HT-29 (cell line): Measurements from ENCODE around the gene ASIC2. TPM values are rescaled to one million over a fixed set of nuclear protein-coding genes. Genes with fewer than 3 reads are reported as not detected.

Source experiments
- DNase-seq: peaks from one replicate; pipeline ENCODE4 v3.0.0-alpha.2; 2015; ENCODE audit warnings: low spot score
- total RNA-seq: library from RNA; depleted of rRNA; stranded (reverse); fragments of >200 nt; shearing (Covaris generic); gene quantifications from 2 replicates; pipeline ENCODE4 v1.2.3, GENCODE V29; 2014

The ASIC2 gene
- total RNA-seq, 1 experiment from 2014 or later = not detected

DNA sequence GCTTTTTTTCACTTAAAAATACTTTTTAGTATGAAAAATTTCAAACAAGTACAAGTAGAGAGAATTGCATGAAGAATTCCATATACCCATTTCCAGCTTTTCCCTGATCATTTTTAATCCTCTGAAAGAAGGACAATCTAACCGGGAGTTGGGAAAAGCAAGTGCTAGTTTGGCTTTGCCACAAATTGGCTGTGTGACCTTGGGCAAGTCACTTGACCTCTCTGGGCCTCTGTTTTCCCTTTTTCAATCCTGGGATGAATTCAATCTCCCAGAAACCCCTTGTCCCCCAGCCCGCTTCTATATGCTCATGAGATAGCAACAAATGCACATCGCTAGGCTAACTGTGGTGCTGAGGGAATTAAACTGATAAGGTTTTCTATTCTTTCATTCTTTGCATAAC lies 49.4 kb downstream of the ASIC2 start:
- DNase-seq = no peak

DNA sequence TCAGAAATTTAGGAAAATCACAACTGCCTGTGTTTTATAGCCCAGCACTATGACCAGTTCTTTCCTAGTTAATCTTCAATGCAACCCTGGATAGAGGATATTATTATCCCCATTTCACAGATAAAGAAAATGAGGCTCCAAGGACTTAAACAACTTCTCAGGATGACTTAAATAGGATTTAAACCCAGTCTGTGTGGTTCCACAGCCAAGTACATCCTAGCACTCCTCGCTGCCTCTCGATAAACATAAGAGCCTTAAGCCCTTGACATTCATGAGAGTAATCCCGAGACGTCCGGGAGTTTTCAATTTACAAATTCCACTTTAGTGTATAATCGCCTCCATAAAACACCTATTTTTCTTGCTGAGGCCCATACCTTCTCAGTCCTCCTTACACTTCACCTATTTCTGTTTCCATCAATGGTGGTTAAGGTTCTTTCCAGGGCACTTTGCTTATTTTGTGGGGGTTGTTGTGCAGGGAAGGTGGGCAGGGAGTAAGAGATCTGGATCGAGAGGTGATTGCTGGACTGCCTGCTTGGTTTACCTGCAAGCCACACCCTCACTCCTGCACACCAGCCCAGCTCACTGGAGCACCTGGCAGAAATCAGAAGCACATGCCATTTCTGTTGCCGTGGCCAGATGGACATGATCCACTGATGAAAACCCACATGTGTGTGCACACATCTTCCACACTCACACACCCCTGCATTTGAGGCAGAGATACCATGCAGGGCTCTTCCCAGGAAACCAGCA lies 50.5 kb downstream of the ASIC2 start:
- DNase-seq = no peak

DNA sequence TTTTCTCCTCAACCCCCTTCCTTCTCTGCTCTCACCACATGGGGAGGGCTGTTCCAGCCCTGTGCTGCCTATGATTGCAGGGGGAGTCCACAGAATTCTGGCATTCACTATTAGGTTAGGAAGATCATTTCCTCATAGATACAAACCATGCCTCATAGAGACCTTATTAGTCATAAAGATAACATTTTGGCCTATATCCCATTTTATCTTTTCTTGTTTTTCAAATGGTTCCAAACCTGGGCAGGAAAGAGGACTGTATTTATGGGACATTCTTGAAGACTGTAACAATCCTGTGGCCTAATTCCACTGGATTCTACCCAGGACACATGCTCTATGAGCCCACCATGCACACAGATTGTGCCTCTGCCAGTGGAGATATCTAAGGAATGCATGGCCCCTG lies 51.7 kb downstream of the ASIC2 start:
- DNase-seq = no peak

DNA sequence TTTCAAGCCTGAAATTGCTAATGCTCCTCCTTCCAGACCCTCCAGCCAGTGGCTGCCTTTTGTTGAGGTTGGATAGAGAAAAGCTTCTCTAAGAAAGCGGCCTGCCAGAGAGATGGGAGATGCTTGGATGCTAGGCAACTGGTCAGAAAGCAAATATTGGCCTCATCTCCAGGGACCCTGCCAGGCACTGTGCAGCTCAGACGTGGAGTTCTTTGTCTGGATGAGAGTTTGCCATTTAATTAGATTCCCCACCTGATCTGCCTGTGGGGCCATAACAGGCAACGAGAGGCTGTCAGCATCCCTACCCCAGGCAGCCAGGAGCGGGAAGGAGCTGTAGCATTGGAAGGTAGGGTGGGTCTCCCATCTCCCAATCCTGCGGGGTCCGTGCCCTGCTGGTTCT lies 52.7 kb downstream of the ASIC2 start:
- DNase-seq = no peak

DNA sequence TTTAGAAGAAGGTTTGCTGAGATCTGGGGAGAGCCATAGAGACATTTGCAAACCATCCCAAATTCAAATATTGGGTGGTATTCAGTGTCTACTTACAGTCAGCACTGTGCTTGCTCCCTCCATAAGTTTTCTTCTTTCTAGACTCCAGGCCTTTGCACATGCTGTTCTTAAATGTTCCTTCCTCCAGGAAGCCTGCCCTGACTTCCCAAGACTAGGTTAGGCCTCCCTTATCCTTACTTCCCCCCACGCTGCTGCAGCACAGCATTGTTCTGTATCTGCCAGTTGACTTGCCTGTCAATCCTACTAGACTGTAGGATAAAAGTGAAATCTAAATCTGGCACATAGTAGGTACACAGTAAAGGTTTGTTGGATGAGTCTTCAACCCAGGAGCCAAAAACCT lies 53.4 kb downstream of the ASIC2 start:
- DNase-seq = no peak

DNA sequence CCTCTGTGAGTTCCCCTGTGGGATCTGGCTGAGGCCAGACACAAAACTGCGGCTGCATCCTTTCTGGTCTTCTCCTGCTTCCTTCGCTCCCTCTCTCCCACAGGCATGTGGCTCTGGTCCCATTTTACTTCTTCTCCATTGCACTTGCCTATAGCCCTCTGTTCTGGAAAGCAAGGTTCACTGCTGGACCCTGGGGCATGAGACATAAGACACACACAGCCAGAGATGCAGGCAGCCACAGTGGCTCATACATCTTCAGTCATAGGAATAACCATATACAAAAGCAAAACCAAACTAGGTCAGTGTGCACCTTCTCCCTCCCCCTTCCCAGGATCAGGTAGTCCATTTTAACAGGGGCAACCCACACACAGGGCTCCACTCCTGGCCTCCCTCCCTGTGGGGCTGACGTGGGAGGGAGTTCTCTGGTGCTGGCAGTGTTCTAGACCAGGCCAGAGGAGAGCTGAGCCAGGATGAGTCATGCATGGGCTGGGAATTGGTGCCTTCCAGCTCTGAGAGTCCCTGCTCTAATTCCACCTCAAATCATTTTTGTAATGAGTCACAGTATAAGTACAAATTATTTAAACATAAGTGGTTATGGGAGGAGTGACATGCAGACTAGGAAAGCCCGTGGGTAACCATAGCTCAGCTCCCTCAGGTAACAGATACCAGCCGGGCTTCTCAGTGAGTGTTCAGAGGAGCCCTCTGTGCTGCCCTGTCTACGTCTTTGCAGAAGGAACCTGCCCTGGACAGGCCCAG lies 58.0 kb downstream of the ASIC2 start:
- DNase-seq = no peak

DNA sequence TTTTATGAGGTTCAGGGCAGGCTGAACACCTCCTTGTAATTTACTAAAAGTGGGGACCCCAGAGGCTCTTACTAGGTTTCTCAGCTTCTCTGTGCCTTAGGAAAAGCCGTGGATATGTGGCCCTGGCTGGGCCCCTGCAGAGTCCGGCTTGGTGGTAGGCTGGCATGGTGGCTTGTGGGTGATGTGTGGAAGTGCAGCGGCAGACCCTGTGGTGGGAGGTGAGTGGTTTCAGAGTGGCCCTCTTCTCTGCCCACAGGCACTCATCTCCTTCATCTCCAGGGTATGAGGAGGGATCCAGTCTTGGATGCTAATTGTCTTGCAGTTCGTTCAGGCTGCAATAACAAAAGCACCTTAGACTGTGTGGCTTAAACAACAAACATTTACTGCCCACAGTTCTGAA lies 58.9 kb downstream of the ASIC2 start:
- no peak for DNase-seq

DNA sequence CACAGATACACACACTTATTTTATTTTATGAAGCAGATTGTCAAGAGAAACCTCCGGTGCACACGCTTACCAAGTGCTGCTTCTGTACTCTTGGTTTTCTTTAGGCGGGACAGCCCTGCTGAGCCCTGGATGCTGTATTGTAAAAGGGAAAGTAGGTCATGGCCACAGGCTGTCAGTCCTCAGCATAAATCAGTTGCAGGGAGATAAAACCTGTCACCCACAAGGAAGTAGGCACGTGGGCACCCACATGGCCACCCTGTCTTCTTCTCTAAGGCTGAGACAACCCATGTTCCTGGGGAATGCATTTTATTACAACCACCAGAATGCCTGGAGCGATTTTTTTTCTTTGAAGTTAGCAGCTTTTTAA lies 59.3 kb downstream of the ASIC2 start:
- DNase-seq = no peak

DNA sequence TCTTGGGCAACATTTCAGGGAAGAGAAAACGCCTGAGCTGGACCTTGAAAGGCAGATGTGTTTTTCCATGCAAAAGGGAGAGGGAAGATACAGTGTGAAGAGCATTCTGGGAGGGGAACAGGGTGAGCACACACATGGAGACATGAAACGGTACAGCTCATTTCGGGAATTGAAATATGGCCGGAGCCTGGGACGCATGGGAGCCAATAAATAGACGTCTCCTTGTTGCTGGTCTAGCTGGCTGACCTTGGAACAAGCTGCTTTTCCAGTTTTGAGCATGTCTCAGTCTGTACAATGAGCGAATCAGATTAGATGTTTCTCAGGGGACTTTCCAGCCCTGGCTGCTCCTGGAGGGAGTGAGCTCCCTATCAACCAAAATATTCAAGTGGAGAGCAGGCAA lies 63.6 kb downstream of the ASIC2 start:
- DNase-seq = no peak

DNA sequence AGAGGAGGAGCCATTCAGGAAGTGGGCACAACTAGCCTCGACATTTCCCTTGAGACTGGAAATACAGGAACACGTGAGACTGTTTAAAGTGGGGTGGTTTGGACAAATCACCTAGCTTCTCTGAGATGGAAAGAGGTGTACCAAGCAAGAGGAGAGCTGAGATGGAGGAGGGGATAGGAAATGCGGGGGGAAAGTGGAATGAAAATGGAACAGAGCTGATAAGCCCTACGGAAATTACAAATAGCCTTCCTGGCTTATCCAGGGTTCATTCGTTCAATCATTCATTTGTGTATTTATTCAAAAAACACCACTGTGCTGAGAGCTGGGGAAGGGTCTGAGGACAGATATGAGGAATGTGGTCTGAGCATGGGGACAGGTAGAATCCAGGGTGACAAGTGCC lies 64.1 kb downstream of the ASIC2 start:
- no peak for DNase-seq

DNA sequence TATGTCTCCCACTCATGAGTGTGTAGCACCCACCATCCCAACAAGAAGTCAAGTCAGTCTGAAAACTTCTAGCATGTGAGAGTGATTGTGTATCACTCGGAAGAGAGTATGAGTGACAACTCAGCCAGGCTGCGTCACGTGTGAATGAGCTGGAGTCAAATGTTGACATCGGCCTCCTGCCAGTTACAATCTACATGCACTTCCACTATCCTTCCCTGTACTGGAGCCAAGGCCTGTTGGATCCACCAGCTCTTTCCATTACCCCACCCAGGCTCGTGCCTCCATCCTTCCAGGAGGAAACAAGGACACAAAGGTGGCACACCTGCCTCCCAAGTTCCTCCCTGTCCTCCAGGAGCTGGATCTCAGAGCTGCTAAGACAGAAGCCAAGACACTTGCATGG lies 64.5 kb downstream of the ASIC2 start:
- no peak for DNase-seq

DNA sequence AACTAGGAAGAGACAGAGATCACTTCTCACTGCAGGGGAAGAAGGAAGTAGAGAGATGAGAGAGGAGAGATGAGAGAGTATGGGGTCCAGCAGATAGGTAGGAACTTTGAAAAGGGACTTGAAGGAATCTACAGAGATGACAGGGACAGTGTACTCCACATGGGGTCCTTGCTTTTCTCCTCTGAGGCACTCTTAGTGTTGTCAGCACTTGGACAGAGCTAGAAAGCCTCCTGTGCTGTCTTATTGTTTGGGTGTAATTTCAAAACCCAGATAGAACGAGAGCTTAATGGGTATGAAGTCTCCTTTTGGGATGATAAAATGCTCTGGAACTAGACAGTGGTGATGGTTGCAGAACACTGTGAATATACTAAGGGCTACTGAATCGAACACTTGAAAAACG lies 65.2 kb downstream of the ASIC2 start:
- DNase-seq = no peak

DNA sequence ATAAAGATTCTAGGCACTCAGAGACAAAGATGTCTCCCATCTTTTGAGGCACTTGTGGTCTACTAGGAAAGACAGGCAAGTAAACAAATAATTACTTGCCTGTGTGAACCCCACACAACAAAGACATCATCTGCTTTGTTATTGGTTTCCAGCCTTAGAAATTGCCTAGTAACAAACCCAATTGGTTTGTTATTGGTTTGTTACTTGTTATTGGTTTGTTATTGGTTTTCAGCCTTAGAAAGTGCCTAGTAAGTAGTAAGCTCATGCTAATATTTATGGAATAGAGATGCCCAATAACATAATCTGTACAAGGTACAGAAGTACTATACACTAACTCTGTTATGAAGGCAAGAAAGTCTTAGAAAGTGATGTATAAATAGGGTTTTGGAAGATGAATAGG lies 67.1 kb downstream of the ASIC2 start:
- DNase-seq = no peak

DNA sequence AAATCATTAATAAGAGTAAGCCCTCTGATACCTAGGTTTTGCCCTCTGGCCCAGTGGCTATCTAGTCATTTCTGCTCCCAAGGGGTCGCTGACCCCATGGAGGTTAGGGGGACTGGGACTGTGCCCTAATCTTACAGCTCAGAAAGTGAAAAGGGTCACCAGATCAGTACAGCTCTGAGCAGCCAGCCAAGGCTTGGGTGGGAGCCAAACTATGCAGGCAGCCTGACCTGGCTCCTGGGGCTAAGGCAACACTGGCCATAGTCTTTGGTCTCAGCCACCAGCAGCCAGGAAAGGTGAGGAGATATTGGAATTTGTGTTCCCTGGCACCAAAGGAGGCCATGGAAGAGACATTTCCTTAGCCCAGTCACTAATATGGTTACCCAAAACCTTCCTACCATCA lies 67.6 kb downstream of the ASIC2 start:
- DNase-seq = no peak

DNA sequence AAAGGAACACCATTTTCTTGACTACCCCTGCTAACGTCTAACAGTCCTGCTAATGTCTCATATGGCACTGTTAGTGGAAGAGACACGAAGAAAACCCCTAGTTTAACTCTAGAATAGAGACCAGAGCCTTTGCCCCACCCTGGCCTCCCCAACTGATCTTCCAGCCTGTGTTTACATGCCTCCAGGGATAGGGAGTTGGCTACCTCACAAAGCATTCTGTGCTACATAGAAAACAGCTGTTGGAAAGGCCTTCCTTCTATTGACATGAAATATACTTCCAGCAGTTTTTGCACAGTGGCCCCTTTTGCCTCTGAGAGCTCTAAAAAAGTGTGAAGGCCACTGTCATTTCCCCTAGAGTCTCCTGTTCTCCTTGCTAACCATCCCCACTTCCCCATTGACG lies 73.1 kb downstream of the ASIC2 start:
- DNase-seq = no peak

DNA sequence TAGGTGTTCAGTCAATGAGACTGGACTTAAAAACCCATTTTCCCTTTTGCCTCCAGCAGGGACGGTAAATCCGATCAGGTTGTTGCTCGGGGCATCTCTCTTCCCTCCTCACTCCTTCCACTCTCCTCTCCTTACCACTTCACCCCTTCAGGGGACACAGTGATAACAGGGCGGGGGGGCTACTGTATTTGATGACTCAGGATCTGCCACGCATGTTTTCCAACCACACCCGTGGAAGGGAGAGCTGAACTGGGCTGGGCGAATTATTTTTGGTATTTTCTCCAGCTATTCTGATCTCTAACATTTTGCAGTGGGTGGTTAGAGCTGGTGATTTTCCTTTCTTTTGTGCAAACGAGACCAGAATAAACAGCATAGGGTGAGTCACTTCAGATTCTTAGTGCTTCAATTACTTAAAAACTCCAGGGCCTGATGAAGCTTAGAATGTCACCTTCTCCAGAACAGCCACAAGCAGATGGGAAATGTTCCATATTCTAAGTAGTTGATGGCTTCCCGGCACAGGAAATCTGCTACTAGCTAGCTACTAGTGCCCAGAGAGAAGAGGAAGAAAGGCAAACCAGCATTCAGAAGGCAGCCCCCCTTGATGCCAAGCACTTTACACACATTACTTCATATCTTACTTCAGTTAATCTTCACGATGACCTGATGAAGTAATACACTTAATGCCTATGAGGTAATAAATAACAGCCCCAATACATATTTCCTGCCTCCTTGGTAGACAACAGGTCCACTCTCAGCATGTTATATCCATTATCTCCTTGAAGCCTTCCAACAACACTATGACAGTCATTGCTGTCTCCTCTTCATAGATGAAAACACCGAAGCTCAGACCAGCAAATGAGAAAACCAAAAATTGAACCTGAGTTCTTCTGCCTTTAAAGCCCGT lies 74.1 kb downstream of the ASIC2 start:
- DNase-seq = no peak

DNA sequence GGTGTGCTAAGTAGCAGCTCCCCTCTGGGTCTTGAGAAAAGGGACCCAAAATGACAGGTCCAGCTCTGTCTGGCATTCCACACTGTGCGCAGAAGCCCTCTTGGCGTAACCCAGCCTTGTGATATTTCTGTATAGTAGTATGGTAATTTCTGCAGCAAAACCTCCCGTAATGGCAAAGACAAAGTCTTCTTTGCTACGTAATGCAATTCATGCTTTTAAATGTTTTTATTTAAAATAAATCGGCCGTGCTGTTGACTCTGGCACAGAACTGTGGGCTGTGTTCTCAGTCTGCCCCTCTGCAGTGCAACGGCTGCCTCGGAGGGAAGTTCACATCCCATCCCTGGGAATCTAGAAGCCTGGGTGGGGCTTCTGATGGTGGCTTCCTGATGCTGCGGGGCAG lies 75.2 kb downstream of the ASIC2 start:
- DNase-seq = no peak

DNA sequence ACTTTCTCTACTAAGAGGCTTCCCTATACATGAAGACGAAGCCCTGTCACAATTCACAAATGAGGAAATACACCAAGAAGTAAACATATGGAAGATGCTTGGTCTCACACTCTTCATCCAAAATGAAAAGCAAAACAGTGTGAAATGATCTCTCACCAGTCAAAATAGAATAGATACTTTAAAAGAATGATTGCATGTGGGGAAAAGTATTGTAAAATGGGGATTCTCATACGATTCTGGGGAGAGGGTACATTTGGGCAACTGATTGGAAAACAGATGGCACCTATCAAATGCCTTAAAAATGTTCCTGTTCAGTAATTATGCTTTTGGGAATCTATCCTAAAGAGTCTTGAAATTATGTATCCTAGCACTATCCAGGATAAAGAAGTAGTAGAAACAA lies 78.1 kb downstream of the ASIC2 start:
- DNase-seq = no peak

DNA sequence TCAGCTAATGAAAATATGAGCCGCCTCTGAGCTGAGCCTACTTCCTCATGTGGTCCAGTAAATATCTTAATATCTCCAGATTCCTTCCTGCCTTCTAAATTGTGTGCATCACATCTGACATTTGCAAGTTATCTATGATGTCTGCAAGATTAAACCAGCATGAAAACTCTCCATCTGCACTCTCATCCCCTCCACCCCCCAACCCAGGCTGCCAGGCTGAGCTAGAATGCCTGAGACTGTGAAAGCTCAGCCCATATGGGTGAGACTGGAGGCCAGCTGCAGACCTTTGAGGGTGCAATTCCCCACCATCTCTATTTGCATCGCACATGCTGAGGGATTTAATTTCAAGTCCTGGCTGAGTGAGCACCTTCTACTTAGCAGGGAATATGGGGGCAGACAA lies 82.8 kb downstream of the ASIC2 start:
- no peak for DNase-seq

DNA sequence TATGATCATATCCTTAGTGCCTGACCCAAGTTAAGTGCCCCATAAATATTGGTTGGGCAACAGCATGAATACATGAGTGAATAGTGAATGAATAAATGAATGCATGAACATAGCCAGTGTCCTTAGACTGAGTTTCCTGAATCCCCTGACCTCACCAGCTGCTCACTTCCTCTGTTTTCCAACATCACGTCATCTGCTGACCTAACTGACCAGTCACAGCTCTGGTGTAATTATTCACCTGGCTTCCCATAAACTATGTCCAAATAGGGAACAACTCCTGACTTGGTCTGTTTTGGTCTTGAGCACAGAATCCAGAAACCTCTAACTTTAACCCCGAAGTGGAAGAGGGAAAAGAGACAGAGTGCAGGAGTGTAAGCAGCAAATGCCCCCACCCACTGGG lies 83.4 kb downstream of the ASIC2 start:
- no peak for DNase-seq

DNA sequence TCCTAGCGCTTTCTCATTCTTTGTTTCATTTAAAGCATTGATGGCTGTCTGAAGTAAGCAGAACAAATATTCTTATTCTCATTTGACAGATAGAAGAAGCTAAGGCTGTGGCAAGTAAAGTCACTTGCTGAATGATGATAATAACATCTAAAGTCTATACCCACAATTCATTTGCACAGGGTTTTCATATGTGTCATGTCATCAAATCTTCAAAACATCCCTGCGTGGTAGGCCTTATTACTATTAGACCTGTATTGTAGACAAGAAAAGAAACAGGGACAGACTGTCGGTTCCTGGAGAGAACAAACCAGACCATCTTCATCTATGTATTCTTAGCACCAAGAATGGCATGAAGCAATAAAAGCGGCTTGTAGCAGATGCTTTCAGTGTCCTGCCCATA lies 85.9 kb downstream of the ASIC2 start:
- no peak for DNase-seq

DNA sequence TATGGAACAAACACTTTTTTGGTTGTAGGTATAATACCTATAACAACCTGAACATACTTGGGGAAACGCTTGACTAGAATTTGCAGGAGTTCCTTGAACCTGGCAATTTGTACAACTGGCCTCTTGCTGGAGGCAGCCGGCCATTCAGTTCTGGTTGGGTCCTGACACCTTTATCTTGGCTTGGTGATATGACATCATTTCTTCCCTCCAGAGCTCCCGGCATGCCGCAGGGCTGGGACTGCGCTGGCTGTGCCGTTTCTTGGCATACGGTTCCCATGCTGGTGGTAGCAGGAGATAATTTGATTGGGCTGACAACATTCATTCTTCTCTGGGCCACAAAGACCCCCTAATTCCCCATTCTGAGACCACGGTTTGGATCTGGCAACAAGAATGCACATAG lies 87.5 kb downstream of the ASIC2 start:
- no peak for DNase-seq

DNA sequence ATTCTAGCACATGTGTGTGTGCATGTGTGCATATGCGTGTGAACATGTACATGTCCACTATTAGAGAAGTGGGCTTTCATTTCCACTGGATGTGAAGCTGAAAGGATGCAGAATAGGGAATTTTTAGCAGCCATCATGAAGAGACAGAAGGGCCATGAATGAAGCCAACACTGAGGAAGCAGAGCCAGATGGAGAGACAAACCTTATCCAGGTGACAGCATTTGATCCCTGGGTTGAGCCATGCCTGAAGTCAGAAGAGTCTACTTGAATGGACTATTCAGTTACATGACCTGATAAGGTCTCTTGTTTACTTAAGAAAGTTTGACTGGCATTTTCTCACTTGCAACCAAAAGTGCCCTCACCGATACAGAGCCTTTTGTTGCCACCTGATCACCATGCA lies 88.4 kb downstream of the ASIC2 start:
- no peak for DNase-seq
